HFFc6 (cell line): Measurements from ENCODE around the gene CCDC158. TPM values are rescaled to one million over a fixed set of nuclear protein-coding genes. Genes with fewer than 3 reads are reported as not detected.
"Not testable (repeated sequence)": the region's sequence is repeated elsewhere in the genome, so short reads cannot be mapped to it uniquely, and the experiment has no call there.

Experiments
- DNase-seq: peaks from one replicate; pipeline ENCODE4 v3.0.0-alpha.2; 2018
- H3K27ac Mint-ChIP-seq: 2 replicates; pipeline ENCODE4 v1.8.0; 2020; ENCODE audit warnings: mild to moderate bottlenecking, mixed read lengths
- H3K27me3 Mint-ChIP-seq: 2 replicates; pipeline ENCODE4 v1.8.0; 2021; ENCODE audit warnings: mild to moderate bottlenecking, moderate library complexity, mixed read lengths; ENCODE audit not compliant: insufficient read depth
- H3K36me3 Mint-ChIP-seq: 2 replicates; pipeline ENCODE4 v1.8.0; 2021; ENCODE audit warnings: low read depth, mixed read lengths
- H3K4me1 Mint-ChIP-seq: 2 replicates; pipeline ENCODE4 v1.8.0; 2020; ENCODE audit warnings: low read depth, mixed read lengths
- H3K4me3 Mint-ChIP-seq: 2 replicates; pipeline ENCODE4 v1.8.0; 2020; ENCODE audit warnings: mild to moderate bottlenecking, moderate library complexity, mixed read lengths
- H3K9me3 Mint-ChIP-seq: 2 replicates; pipeline ENCODE4 v1.8.0; 2020; ENCODE audit warnings: mild to moderate bottlenecking, mixed read lengths
- CTCF ChIP-seq: fragments of 200-600 bp; sonication (generic); IDR thresholded peaks from 2 replicates; pipeline ENCODE4 v1.5.0; 2021; ENCODE audit warnings: antibody characterized with exemption, mild to moderate bottlenecking
- total RNA-seq, 6 experiments: library from RNA; stranded (reverse); fragmentation: NEBNext Ultra II Directional; extraction: Animal tissue kit (Norgen Biotek cat#: 25700); gene quantifications; 2 replicates in 1 of 6; 3 replicates in 5 of 6; pipeline ENCODE4 v1.2.3, GENCODE V29; 2021

CCDC158 gene
- total RNA-seq, 6 experiments from 2014 or later: 0.05 TPM; not detected in 5

DNA sequence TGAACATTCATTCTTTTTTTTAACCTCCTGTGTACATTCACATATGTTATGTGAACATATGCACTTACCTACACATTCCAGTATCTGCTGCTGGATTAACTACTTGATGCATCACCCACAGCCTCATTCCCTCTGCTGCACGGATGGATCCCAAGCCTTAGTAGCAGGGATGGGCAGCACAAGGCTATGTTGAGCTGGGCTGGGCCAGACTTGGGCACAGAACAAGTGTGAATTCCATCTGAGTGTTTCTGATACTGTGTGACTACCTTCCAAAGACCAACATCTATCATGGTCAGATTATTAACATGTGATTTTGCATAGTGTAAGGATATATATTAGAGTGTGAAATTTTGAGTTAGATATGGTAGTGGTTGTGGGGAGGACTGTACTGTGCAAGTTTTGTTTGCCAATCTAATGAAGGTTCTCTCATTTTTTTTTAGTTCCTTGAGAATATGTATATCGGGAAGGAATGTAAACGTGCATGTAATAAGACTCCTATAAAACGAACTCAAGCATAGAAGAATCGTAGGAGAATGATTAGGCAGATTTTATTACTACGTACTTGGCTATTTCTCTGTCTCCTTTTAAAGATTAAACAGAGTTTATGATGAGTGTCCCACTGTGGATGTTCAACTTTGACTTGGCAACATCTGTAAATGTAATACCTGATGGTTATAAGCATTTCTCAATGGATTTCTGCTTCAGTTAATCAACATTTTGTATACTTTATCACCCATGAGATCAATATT lies 137.8 kb downstream of the CCDC158 start:
- no peak overlapping the region for H3K27ac Mint-ChIP-seq
- no peak for DNase-seq
- peaks cover under 1% of the 10 kb centered on the region; the same call in 1 of the 2 replicates for H3K4me1 Mint-ChIP-seq
- peaks cover 19% of the 10 kb centered on the region for H3K27me3 Mint-ChIP-seq
- H3K4me3 Mint-ChIP-seq: no peak overlapping the region
- no peaks in the 10 kb centered on the region for H3K36me3 Mint-ChIP-seq
- no peak for TF ChIP-seq CTCF
- peaks cover 14% of the 10 kb centered on the region for H3K9me3 Mint-ChIP-seq

- H3K4me1 Mint-ChIP-seq, DNase-seq, H3K36me3 Mint-ChIP-seq, H3K27ac Mint-ChIP-seq, H3K4me3 Mint-ChIP-seq: not testable (repeated sequence)
- Mint-ChIP-seq H3K27me3 (peaks cover 20% of the 10 kb centered on the region), H3K9me3 (peaks cover 13% of the 10 kb centered on the region)
These were observed 139.3 kb downstream of the CCDC158 start for GRCh38 chr4:76281594-76281993.

DNA sequence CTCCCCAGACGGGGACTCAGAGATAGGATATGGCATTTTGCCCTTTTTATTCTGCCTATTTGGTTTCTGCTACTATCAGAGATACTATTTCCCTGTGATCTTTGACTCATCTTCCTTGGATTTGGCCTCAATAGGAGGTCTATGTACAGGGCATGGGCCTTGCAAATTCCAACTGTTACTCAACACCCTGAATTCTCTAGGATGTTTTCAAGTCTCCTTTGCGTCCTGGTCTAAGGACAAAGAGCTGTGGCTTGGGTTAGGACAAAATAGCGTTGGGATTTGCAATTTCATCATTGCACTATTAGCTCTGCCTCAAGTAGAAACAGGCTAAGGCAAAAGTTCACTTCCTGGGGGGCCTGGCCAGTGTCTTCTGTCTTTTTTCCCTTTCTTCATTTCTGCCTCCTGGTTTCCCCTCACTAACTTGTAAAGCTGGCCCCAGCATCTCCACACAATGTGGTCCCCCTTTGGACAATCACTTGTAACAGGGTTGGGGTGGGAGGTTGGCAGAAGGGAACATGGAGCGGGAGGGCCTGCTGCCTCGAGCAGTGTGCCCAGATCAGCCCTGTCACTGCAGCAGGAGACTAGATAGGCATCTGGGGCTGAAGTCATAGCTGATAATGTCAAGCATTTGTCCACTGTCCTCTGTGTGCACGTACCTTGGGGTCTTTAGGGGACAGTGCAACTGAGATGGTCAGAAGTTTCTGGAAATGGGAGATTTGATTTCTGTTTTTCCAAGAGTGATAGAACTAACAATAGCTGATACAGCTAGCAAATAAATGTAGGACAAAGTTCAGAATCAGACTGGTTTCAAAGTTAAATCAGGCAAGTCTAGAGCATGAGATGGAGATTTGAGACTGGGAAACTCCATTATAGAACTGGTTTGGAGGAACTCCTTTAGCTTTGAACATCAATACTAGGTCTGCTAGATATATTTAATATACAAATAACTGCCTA lies 140.2 kb downstream of the CCDC158 start:
- Mint-ChIP-seq H3K4me1 (peaks cover 7% of the 10 kb centered on the region), H3K27ac (no peak overlapping the region)
- DNase-seq: no peak

DNA sequence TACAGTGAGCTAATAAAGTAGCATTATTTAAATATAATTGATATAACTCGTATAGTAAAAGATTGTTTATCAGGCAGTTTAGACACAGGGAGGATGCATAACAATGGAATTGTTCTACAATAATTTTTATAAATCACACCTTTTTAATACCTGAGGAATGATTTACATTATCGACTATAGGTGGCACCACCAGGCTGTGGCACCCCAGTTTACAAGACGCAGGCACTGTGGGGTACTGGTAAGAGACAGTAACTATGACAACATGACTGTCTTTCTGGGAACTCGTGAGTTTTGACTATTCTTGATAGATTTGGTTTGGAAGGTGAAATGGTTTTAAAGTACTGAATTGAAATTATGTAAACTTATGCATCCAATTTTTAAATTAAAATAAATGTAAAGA lies 141.5 kb downstream of the CCDC158 start:
- H3K27ac Mint-ChIP-seq: no peak overlapping the region
- peaks cover 7% of the 10 kb centered on the region for H3K4me1 Mint-ChIP-seq
- no peak overlapping the region for H3K4me3 Mint-ChIP-seq
- DNase-seq: no peak
- no peaks in the 10 kb centered on the region for H3K9me3 Mint-ChIP-seq
- peaks cover 29% of the 10 kb centered on the region for H3K27me3 Mint-ChIP-seq
- H3K36me3 Mint-ChIP-seq: no peaks in the 10 kb centered on the region
- TF ChIP-seq CTCF: no peak

More for the DNA sequence above, 140.2 kb downstream of the CCDC158 start:
- no peak overlapping the region for H3K4me3 Mint-ChIP-seq
- H3K36me3 Mint-ChIP-seq: no peaks in the 10 kb centered on the region
- TF ChIP-seq CTCF: no peak
- peaks cover 5% of the 10 kb centered on the region; the same call in 1 of the 2 replicates for H3K9me3 Mint-ChIP-seq
- H3K27me3 Mint-ChIP-seq: peaks cover 22% of the 10 kb centered on the region

GRCh38 chr4:76278583-76278982 lies 142.4 kb downstream of the CCDC158 start:
- no peak overlapping the region for H3K4me3 Mint-ChIP-seq
- H3K27ac Mint-ChIP-seq: no peak overlapping the region
- no peaks in the 10 kb centered on the region for H3K36me3 Mint-ChIP-seq
- no peak for TF ChIP-seq CTCF
- H3K27me3 Mint-ChIP-seq: peaks cover 30% of the 10 kb centered on the region
- H3K9me3 Mint-ChIP-seq: no peaks in the 10 kb centered on the region
- DNase-seq: no peak
- H3K4me1 Mint-ChIP-seq: peaks cover 7% of the 10 kb centered on the region

- H3K27ac Mint-ChIP-seq: no peak overlapping the region
- no peak overlapping the region for H3K4me3 Mint-ChIP-seq
- H3K27me3 Mint-ChIP-seq: peaks cover 30% of the 10 kb centered on the region
- H3K9me3 Mint-ChIP-seq: no peaks in the 10 kb centered on the region
- H3K4me1 Mint-ChIP-seq: peaks cover 7% of the 10 kb centered on the region
- no peaks in the 10 kb centered on the region for H3K36me3 Mint-ChIP-seq
- no peak for DNase-seq
- TF ChIP-seq CTCF: no peak
These were observed 143.3 kb downstream of the CCDC158 start for GRCh38 chr4:76277667-76278066.
